ENCODE data around the gene GFRA1.

- no peak for TF ChIP-seq CTCF (IDR thresholded peaks at IDR 0.05)
- no peak for TF ChIP-seq POLR2AphosphoS5 (IDR thresholded peaks at IDR 0.05)
- no peak for TF ChIP-seq POLR2A (IDR thresholded peaks at IDR 0.05)
Measured at GRCh38 chr10:116113721-116114501, 159.1 kb downstream of the GFRA1 start.
